ENCODE data around the gene HGF.
"Not testable (repeated sequence)": the region's sequence is repeated elsewhere in the genome, so short reads cannot be mapped to it uniquely, and the experiment has no call there.

HGF gene

DNA sequence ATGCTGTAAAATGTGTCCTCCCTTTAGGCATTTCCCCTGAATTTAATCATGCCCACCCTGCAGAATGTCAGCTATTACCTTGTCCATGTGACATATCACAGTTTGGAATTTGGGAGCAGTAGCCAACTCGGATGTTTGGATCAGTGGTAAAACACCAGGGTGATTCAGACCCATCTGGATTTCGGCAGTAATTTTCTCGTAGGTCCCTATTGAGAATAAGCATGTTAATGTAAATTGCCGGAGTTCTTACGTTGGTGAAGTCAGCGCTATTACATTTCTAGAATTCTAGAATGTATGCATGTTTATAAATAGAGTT, 44.1 kb downstream of the HGF start:
- no peaks in the 10 kb centered on the region for H3K27me3 ChIP-seq
- H3K9me3 ChIP-seq: no peaks in the 10 kb centered on the region
- H3K27ac ChIP-seq: no peak overlapping the region
- H3K4me3 ChIP-seq: no peak overlapping the region
- no peaks in the 10 kb centered on the region for H3K4me1 ChIP-seq
- H3K36me3 ChIP-seq: no peaks in the 10 kb centered on the region
- no peak overlapping the region for H3K4me2 ChIP-seq
- H4K20me1 ChIP-seq: no peaks in the 10 kb centered on the region
- H3K9ac ChIP-seq: no peak overlapping the region
- no peak for TF ChIP-seq Cebpa-rat (IDR thresholded peaks at IDR 0.05)

DNA sequence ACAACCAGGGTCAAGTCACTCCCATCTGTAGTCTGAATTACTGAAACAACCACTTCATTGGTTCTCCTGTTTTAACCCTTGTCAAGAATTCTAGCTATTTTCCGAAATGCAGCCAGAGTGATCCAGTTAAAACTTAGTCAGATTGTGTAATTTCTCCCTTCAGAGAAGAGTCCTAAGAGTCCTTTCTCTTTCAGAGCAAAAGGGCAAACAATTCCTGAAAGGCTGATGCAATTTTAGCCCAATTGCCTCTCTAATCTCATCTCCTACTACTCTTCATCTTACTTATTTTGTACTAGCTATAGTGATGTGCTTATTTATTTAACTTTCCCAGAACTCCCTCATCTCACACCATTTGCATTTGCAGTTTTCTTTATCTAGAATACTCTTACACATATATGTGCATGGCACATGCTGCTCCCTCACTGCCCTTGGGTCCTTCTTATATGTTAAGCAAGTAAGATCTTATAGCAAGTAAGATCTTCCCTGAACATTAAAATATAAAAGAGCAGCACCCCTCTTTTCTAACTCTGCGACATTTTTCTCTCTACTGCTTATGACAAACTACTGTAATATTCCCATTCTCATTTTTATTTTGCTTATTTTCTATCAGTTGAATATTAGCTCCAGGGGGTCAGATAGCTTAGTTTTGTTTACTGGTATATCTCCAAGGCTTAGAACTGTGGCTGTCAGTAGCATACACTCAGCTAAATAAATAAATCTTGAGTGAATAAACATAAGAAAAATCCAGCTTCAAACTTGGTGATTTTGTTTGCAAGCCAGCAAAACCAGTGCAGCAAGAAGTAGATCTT, 44.6 kb downstream of the HGF start:
- Histone ChIP-seq H3K4me2 (no peak overlapping the region), H3K4me1 (no peaks in the 10 kb centered on the region), H3K4me3 (no peak overlapping the region), H3K9me3 (no peaks in the 10 kb centered on the region), H4K20me1 (no peaks in the 10 kb centered on the region), H3K27me3 (no peaks in the 10 kb centered on the region), H3K27ac (no peak overlapping the region), H3K36me3 (no peaks in the 10 kb centered on the region), H3K9ac (no peak overlapping the region)
- no peak for TF ChIP-seq Cebpa-rat (IDR thresholded peaks at IDR 0.05)

- not testable (repeated sequence) for H3K27me3 ChIP-seq, H3K9me3 ChIP-seq, H3K9ac ChIP-seq, H3K36me3 ChIP-seq, H3K4me1 ChIP-seq, H3K4me2 ChIP-seq, H3K4me3 ChIP-seq, H3K27ac ChIP-seq, H4K20me1 ChIP-seq
These were observed 47.6 kb downstream of the HGF start for GRCh38 chr7:81722250-81722649.

- Histone ChIP-seq H3K27me3 (no peaks in the 10 kb centered on the region), H3K36me3 (no peaks in the 10 kb centered on the region), H3K9me3 (no peaks in the 10 kb centered on the region)
These were observed 48.4 kb downstream of the HGF start for GRCh38 chr7:81721437-81721836.

DNA sequence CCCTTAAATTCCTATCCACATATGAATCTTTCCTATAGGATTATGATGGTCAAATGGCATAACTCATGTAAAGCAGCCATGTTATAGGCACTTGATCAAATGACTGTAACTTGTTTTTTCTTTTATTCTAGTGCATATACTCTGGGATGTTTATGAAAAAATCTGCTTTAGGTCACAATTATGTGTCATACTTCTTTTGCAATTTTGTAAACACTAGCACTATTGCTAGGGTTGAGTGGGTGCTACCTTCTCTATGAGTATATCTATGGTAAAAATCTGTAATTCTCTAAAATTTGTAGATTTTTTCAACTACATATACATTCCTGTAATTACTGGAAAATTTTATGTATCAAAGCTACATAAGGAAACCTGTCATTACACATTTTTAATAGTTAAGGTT, 50.0 kb downstream of the HGF start:
- Histone ChIP-seq H3K4me1 (no peaks in the 10 kb centered on the region), H3K4me3 (no peak overlapping the region)

More at GRCh38 chr7:81721437-81721836, 48.4 kb downstream of the HGF start:
- TF ChIP-seq Cebpa-rat (IDR thresholded peaks at IDR 0.05): no peak
- no peak overlapping the region for H3K4me2 ChIP-seq
- no peaks in the 10 kb centered on the region for H3K4me1 ChIP-seq
- H3K9ac ChIP-seq: no peak overlapping the region
- H4K20me1 ChIP-seq: no peaks in the 10 kb centered on the region
- H3K27ac ChIP-seq: no peak overlapping the region
- no peak overlapping the region for H3K4me3 ChIP-seq

GRCh38 chr7:81715984-81716588, 53.8 kb downstream of the HGF start:
- no peak overlapping the region for H3K9ac ChIP-seq
- H3K4me3 ChIP-seq: no peak overlapping the region
- H3K4me1 ChIP-seq: no peaks in the 10 kb centered on the region
- no peaks in the 10 kb centered on the region for H4K20me1 ChIP-seq
- no peak overlapping the region for H3K4me2 ChIP-seq
- no peaks in the 10 kb centered on the region for H3K9me3 ChIP-seq
- H3K27me3 ChIP-seq: no peaks in the 10 kb centered on the region
- no peaks in the 10 kb centered on the region for H3K36me3 ChIP-seq
- H3K27ac ChIP-seq: no peak overlapping the region
- no peak for TF ChIP-seq Cebpa-rat (IDR thresholded peaks at IDR 0.05)

More for the DNA sequence above, 50.0 kb downstream of the HGF start:
- no peaks in the 10 kb centered on the region for H3K9me3 ChIP-seq
- no peaks in the 10 kb centered on the region for H3K36me3 ChIP-seq
- H3K4me2 ChIP-seq: no peak overlapping the region
- H3K9ac ChIP-seq: no peak overlapping the region
- H3K27me3 ChIP-seq: no peaks in the 10 kb centered on the region
- no peak for TF ChIP-seq Cebpa-rat (IDR thresholded peaks at IDR 0.05)
- H4K20me1 ChIP-seq: no peaks in the 10 kb centered on the region
- H3K27ac ChIP-seq: no peak overlapping the region

DNA sequence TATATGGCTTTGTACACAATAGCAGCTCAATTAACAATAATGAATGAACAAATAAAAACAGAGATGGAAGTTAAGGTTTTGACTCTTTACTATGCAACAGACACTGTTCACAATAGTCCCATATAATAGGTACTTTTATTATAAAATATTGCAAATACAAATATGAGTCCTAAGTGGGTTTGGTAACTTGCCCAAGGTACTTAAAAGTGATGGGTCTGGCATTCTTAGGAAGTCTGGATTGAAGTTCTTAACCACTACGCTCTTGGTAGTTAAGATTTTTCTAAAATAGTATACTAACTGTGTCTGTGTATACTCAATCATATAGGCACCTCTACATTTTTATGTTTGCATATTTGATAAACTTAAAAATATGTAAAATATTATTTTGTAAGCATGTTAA, 55.5 kb downstream of the HGF start:
- H3K9ac ChIP-seq: no peak overlapping the region
- H3K36me3 ChIP-seq: no peaks in the 10 kb centered on the region
- no peak overlapping the region for H3K27ac ChIP-seq
- H3K4me3 ChIP-seq: no peak overlapping the region
- no peaks in the 10 kb centered on the region for H3K27me3 ChIP-seq
- no peaks in the 10 kb centered on the region for H3K4me1 ChIP-seq
- no peak for TF ChIP-seq Cebpa-rat (IDR thresholded peaks at IDR 0.05)
- H3K4me2 ChIP-seq: no peak overlapping the region
- no peaks in the 10 kb centered on the region for H3K9me3 ChIP-seq
- no peaks in the 10 kb centered on the region for H4K20me1 ChIP-seq

- H3K9ac ChIP-seq: no peak overlapping the region
- no peak overlapping the region for H3K4me2 ChIP-seq
- no peak overlapping the region for H3K4me3 ChIP-seq
- H3K4me1 ChIP-seq: peaks cover 4% of the 10 kb centered on the region; the same call in 1 of the 2 replicates
- no peak for TF ChIP-seq Cebpa-rat (IDR thresholded peaks at IDR 0.05)
- no peaks in the 10 kb centered on the region for H3K27me3 ChIP-seq
- H3K9me3 ChIP-seq: no peaks in the 10 kb centered on the region
- H3K27ac ChIP-seq: no peak overlapping the region
- H3K36me3 ChIP-seq: no peaks in the 10 kb centered on the region
- H4K20me1 ChIP-seq: no peaks in the 10 kb centered on the region
These were observed 59.1 kb downstream of the HGF start for GRCh38 chr7:81710751-81711150.

DNA sequence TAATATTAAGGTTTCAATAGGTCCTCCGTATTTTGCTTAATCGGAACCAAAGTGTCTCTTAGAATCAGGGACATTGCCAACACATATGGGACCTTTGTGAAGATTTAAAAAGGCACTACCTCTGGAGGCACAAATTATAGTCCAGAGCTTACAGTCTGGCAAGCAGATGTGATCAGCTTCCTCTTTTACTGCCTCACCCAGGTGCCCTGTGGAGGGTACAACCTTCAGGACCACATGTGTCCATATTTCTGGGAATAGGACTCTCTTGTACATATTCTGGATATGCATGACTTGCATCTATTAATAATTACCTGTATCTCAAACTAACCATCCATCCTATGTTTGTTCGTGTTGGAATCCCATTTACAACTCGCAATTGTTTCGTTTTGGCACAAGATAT, 60.0 kb downstream of the HGF start:
- H3K4me2 ChIP-seq: no peak overlapping the region
- H3K4me3 ChIP-seq: no peak overlapping the region
- H4K20me1 ChIP-seq: no peaks in the 10 kb centered on the region
- no peak overlapping the region for H3K27ac ChIP-seq
- TF ChIP-seq Cebpa-rat (IDR thresholded peaks at IDR 0.05): no peak
- H3K27me3 ChIP-seq: no peaks in the 10 kb centered on the region
- H3K9ac ChIP-seq: no peak overlapping the region
- peaks cover 4% of the 10 kb centered on the region; the same call in 1 of the 2 replicates for H3K4me1 ChIP-seq
- H3K36me3 ChIP-seq: no peaks in the 10 kb centered on the region
- H3K9me3 ChIP-seq: no peaks in the 10 kb centered on the region

GRCh38 chr7:81707966-81708365, 61.9 kb downstream of the HGF start:
- Histone ChIP-seq H3K36me3 (no peaks in the 10 kb centered on the region), H4K20me1 (no peaks in the 10 kb centered on the region), H3K4me3 (no peak overlapping the region), H3K27me3 (no peaks in the 10 kb centered on the region), H3K9ac (no peak overlapping the region), H3K9me3 (no peaks in the 10 kb centered on the region), H3K27ac (no peak overlapping the region), H3K4me2 (no peak overlapping the region), H3K4me1 (peaks cover 4% of the 10 kb centered on the region; the same call in 1 of the 2 replicates)
- no peak for TF ChIP-seq Cebpa-rat (IDR thresholded peaks at IDR 0.05)
